GM10248 (cell line): Measurements from ENCODE around the gene IGFBP2.

Experiments
- CTCF ChIA-PET: fragments of 300-600 bp; sonication (Branson Sonifier 250); formaldehyde crosslinking; extraction: SDS; loops from one replicate; lab custom pipeline; 2021; ENCODE audit warnings: antibody characterized with exemption; lab: Yijun Ruan, JAX
- POLR2A ChIA-PET: fragments of 350-650 bp; sonication (Branson Sonifier 250); formaldehyde crosslinking; extraction: SDS; loops from one replicate; lab custom pipeline; 2020; ENCODE audit warnings: antibody characterized with exemption; lab: Yijun Ruan, JAX
- DNase-seq: peaks from one replicate; pipeline ENCODE4 v3.0.0; 2012; ENCODE audit errors: extremely low spot score
- TF ChIP-seq, protein P1 (sequence below): IDR thresholded peaks from 2 replicates; pipeline ENCODE4 v1.5.1; 2012; ENCODE audit warnings: mild to moderate bottlenecking, low read depth; ENCODE audit errors: extremely low read depth, missing control alignments, control extremely low read depth

The IGFBP2 gene

DNA sequence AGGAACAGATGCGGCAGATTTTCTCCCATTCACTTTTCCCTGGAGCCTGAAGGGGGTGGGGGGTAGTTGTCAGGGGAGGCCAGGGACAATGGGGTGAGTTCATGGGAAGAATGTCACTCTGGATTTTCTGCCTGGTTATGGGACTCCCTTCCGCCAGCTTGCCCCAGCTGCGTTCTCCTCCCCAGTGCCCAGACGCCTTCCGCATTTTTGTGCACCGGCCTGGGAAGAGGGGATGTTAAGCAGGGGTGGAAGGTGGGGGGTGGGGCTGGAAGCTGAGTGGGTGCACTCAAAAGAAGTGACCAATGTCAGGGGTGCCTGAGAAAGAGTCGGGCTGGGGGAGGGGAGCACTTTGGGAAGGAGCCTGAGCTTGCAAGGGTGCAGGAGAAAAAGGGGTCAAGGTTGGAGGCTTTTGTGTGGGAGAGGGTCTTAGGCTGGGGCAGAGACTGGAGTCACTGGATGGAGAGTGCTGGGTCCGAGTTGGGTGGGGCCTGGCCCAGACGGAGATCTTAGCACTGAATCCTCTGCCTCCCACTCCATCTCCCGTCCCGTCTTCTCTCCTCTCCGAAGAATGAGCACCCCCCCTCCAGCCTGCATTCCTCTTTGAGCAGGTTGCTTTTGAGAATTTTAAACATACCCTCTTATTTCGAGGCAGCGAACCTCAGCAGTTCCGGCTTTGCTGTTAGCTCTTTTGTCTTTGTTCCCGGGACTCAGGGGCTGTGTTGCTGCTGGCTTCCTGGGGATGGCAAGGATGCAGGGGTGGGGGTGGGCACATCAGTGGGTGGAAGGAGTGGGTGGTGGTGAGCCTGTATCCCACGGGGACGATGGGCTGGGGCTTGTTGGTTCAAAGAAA, 2.7 kb downstream of the IGFBP2 start:
- DNase-seq = no peak
- TF ChIP-seq, protein P1, sequence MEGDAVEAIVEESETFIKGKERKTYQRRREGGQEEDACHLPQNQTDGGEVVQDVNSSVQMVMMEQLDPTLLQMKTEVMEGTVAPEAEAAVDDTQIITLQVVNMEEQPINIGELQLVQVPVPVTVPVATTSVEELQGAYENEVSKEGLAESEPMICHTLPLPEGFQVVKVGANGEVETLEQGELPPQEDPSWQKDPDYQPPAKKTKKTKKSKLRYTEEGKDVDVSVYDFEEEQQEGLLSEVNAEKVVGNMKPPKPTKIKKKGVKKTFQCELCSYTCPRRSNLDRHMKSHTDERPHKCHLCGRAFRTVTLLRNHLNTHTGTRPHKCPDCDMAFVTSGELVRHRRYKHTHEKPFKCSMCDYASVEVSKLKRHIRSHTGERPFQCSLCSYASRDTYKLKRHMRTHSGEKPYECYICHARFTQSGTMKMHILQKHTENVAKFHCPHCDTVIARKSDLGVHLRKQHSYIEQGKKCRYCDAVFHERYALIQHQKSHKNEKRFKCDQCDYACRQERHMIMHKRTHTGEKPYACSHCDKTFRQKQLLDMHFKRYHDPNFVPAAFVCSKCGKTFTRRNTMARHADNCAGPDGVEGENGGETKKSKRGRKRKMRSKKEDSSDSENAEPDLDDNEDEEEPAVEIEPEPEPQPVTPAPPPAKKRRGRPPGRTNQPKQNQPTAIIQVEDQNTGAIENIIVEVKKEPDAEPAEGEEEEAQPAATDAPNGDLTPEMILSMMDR = no peak
- CTCF ChIA-PET = interaction anchor here (0.8 kb wide), 1 partner anchor 9 kb away, joined by 3 read pairs; no protein-coding TSS in a partner anchor

DNA sequence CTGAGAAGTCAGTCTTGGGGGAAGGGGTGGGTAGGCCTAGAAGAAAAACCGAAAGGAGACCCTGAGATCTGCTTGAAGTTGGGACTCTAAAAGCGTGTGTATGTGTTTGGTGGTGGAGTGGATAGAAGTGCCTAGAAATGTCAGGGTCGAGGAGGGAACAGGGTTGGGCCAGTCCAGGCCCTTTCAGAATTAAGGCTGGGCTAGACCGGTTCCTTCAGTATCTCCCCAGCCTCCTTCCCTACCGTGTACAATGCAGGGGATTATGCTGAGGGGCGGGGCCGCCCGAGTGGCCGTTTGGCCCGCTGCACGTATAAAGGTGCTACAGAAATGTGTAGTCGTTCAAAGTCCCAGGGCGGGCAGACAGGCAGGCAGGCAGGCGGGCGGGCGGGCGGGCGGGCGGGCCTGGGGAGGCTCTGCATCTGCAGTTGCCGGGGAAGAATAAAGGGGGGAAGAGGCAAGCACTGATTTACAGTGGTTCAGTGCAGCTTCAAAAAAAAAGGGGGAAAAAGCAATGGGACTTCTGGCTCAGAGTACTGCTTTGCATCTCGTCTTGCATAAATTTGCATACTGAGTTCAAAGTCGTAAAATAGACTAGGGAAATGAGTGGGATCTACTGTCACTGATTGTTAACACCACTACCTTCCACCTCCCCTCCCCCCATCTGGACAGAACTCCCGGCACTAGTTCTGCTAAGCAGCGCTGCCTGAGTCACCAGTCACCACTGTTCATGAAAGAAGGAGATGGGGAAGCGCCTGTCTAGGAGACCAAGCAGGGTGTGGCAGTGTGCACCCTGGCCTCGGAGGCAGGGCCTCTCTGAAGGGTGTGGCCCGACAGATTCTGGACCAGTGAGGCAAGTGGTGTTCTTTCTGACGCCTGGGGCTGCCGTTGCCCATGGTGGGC, 3.6 kb downstream of the IGFBP2 start:
- POLR2A ChIA-PET = interaction anchor here (0.5 to 1.3 kb wide), 2 partner anchors 14 to 530 kb away, joined by 3 to 5 read pairs; no protein-coding TSS in a partner anchor
- CTCF ChIA-PET = no interaction called here
- no peak for DNase-seq
- TF ChIP-seq, protein P1 = no peak

More for the DNA sequence above, 2.7 kb downstream of the IGFBP2 start:
- POLR2A ChIA-PET = no interaction called here

DNA sequence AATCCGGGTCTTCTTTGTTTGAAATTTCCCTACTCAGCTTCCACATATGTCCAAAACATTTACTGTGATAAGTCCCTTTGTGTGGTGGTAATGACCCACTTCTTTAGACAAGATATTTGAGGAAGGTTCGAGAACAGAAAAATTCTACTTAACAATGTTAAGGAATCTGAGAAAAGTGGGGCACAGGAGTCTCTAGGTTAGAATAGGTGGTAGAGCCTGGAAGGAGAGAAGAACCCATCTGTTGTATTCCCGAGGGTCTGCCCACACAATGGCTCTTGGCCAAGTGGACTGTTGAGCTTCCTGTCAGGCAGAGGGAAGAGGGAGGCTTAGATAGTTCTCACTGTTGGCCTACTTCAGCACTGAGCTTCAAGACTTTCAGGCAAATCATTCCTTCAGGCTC, 4.3 kb downstream of the IGFBP2 start:
- ChIA-PET CTCF (no interaction called here), POLR2A (interaction anchor here (0.5 to 1.3 kb wide), 2 partner anchors 13 to 530 kb away, joined by 3 to 5 read pairs; no protein-coding TSS in a partner anchor)
- TF ChIP-seq, protein P1 = no peak
- DNase-seq = no peak

DNA sequence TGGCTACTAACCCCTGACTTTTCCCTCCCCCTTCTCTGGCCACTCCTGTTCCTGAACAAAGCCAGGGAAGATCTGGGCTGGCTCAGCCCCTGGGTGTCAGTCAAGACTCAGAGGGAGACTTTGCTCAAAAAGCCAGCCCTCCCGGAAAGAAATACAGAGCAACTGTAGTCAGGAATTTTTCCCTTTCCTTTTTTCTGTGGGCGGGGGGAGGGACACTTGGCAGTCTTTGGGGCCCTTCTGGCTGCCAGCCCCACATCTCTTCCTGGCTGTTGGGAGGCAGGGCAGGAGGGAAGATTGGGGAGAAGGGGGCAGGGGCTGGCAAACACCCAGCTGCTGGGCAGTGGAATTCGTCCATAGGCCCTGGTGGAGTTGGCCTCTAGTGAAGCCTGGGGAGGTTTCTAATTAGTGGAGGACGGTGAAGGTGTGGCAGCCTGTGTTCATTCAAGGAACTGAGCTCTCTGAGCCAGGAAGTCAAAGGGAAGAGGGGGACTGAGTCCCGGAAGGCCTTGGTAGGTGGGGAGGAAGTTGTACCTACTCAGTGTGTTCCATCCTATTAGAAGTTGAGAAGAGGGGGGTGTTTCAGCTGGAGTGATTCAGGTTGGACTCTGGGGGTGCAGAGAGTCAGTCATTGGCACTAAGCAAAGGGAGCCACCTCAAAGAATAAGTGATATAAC, 10.9 kb downstream of the IGFBP2 start:
- TF ChIP-seq, protein P1 = no peak
- no peak for DNase-seq
- ChIA-PET POLR2A (no interaction called here), CTCF (interaction anchor here (0.9 to 2.0 kb wide), 3 partner anchors 8 to 22 kb away, joined by 3 to 4 read pairs (median 3); no protein-coding TSS in a partner anchor)

DNA sequence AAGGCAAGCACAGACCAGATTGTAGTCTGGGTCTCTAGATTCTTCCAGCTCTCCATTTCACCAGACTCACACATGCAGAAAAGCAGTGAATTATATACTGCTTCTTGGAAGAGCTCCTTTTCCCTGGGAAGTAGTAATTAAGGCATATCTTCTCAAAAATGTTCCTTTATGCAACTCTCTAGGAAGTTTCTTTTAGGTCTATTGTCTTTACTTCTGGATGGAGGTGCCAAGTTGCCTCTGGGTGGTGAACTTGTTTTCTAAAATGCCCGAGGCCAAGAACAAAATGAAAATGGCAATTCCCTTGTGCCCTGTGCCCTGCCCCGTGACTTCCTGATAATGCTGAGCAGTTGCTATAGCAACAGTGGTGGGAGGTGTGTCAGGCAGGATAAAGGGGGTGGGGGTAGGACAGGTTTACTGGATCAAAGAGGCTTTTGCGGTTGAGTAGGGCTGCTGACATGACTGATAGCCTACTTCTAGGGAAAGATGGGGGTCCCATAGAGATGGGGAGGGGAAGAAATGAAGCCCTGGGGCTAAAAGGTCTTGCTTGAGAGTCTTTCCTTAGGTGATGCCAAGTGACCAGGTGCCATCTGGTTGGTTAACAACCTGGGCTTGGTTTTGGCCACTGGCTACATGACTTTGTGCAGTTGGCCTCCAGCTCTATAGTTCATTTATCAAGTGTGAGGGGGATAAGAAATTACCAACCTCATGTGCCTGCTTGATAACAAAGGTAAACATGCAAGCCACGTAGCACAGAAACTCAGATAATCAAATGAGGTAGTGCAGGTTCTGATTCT, 11.8 kb downstream of the IGFBP2 start:
- ChIA-PET POLR2A (no interaction called here), CTCF (interaction anchor here (0.9 to 2.0 kb wide), 3 partner anchors 9 to 22 kb away, joined by 3 to 4 read pairs (median 3); no protein-coding TSS in a partner anchor)
- no peak for DNase-seq
- TF ChIP-seq, protein P1 = no peak
